Stimulated activated CD4-positive, alpha-beta T cell treated with anti-CD3 and anti-CD28 coated beads, Interleukin-2, amount 100 ng/mL, for 24 hours (primary cell): ENCODE data around the gene CNOT4.
A peak's percentile ranks its signal among the peaks of the same experiment; 100 is the strongest.
"Not testable (repeated sequence)": the region's sequence is repeated elsewhere in the genome, so short reads cannot be mapped to it uniquely, and the experiment has no call there.

ENCODE experiments used
- DNase-seq, 2 donors: peaks; one replicate each; pipeline ENCODE4 v3.0.0-alpha.2; 2020

CNOT4 gene

GRCh38 chr7:135449436-135449835 lies 60.5 kb downstream of the CNOT4 start:
- no peak for DNase-seq

GRCh38 chr7:135448753-135449152 lies 61.1 kb downstream of the CNOT4 start:
- DNase-seq: no peak

- no peak for DNase-seq
Observed at GRCh38 chr7:135447748-135448147, 62.2 kb downstream of the CNOT4 start.

GRCh38 chr7:135445690-135446089 lies 64.2 kb downstream of the CNOT4 start:
- no peak for DNase-seq

- not testable (repeated sequence) for DNase-seq
Observed at GRCh38 chr7:135445266-135445665, 64.6 kb downstream of the CNOT4 start.

DNA sequence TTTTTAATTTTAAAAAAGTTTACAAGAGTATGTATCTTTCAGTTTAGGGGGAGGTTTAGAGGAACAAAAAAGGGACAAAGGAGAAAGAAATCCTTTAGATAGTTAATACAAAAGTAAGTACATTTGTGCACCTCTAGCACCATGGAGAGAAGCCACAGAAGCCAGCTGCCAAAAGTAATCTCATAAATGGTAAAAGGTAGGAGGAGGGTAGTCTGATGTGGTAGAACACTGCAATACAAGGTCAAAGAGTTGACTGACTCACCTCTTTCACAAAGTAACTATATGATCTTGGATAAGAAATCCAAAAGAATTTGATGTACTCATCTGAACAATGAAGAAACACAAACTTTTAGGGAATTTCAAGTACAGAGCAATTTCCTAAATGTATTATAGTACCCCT lies 68.1 kb downstream of the CNOT4 start:
- no peak for DNase-seq

- DNase-seq: no peak
Observed at GRCh38 chr7:135434047-135434446, 75.9 kb downstream of the CNOT4 start.

- DNase-seq: no peak
Observed at GRCh38 chr7:135430626-135431025, 79.3 kb downstream of the CNOT4 start.

DNA sequence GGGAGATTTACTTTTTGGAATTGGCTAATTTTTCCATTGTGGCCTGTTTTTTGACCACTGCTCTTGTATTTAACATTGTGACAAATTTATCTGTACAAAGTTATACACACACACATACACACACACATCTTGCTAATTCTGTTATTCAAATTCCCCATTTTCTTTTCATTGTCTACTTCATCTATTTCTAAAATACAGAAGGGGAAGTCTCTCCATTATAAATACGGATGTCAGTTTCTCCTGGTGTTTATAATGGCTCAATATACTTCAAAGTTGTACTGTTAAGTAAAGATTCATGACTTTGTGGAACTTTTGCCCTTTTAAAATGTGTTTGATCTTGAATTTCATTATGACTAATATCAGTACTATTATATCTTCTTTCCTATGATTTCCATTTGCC lies 81.0 kb downstream of the CNOT4 start:
- DNase-seq: no peak

DNA sequence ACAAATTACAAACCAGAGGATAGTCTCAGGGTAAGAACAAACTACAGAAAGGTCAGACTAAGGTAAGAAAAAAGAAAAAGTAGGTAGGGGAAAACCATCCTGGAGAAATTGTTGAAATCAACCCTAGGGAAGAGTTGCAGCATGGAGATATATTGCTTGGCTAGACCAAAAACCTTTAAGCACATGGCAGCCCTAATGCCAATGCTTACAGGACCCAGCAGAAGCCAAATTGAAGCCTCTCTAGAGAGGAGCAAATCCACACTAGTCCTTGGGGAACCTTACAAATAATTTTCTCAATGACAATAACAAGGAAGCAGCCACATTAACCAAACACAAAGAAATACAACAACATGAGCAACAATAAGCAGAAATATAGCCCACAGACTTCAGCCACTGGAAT lies 81.9 kb downstream of the CNOT4 start:
- no peak for DNase-seq

- DNase-seq: no peak
Observed at GRCh38 chr7:135427166-135427565, 82.7 kb downstream of the CNOT4 start.

DNA sequence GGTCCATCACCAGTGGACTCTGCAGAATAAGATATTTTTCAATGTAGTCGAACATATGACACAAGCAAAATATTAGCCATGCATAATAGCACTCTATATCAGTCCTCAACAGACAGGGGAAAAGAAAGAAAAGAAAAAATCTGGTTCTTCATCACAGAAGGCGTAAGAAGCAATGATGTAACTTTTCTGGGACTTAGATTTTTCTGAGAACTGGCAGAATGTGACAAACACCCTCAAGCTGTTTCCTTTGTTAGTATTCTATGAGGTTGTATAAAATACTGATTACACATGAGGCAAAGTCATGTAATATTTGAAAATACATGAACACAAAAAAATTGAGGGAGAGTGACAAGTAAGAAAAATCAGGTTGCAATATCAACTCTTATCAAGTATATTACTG lies 84.9 kb downstream of the CNOT4 start:
- no peak for DNase-seq

DNA sequence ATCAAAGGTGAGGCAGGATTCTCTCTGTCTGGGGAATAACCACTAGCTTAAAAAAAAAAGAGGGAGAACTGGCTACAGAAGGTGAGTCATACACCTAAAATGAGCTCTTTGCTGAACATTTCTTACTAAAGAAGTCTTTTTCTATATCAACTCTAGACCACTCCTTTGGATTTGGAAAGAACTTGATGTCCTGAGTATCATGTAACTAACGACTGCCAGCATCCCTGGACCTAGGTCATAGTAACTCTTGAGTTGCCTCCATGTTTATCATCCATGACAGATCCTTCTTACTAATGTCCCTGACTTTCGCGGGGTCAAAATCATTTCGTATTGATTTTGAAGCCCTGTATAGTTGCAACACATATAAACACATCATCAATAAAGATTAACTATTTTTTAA lies 89.1 kb downstream of the CNOT4 start:
- no peak for DNase-seq

GRCh38 chr7:135416431-135416830 lies 93.5 kb downstream of the CNOT4 start:
- DNase-seq: no peak

- DNase-seq: peak; percentile 23 to 29
Observed at GRCh38 chr7:135414850-135415439, 95.0 kb downstream of the CNOT4 start.

DNA sequence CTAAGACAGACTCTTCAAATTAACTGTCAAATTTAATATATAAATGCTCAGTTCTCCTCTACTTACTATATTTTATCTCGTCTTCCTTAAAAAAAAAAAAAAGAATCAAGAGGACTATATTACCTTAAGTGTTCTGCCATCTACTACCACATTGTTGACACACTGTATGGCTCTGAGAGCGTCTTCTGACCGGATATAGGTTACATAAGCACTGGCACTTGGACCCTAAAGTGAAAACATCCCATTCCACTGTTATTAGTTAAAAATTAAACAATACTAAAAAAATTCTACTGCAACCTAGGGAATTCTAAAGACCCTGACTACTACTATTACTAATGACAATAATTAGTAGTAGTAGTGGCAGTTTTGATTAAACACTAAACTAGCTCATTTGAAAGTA lies 95.7 kb downstream of the CNOT4 start:
- DNase-seq: no peak

GRCh38 chr7:135411098-135411497 lies 98.8 kb downstream of the CNOT4 start:
- no peak for DNase-seq

DNA sequence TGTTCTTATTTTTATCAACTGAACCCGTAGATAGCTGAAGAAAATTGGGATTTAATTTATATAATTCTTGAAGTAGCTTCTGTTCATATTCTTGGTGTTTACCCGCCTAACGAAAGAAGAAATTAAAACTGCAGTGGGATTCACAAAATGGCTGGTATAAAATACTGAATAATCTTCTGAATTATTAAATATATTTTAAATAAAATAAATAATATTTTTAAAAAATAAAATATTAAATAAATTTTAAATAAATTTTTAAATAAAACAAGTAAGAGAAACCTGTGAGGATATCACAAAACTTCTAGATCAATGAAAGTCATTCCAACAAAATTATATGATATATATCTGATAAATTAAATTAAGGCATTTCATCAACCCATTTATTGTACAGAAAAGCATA lies 99.4 kb downstream of the CNOT4 start:
- DNase-seq: no peak

DNA sequence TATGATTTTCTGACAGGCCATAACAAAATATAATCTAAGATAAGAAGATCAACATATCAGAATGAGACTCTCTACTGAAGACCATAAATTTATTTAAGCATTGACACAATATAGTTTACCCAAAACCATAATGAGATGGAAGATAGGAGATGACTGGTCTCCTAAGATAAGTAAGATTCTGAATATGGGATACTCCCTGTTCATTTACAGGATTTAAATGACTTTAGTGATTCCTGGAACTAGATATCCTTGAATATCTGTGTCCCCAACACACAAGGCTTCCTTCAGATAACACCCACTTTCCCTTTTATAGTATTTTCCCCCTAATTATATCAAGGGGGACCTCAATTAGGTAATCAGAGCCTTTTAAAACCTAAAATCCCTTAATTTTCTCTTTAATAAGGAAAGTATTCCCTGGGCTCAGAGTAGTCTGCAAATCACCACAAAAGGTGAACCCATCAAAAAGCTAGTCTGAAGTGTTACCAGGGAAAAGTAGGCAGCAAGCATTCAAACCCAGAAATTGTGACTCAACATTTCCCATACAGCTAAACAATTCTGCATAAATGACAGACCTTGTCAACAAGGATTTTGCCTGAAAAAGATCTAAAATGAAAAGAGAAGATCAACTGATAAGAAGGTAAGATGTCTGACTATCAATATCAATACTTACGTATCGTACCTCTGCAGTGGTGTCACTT lies 99.9 kb downstream of the CNOT4 start:
- DNase-seq: no peak

- no peak for DNase-seq
Observed at GRCh38 chr7:135407884-135408283, 102.0 kb downstream of the CNOT4 start.

DNA sequence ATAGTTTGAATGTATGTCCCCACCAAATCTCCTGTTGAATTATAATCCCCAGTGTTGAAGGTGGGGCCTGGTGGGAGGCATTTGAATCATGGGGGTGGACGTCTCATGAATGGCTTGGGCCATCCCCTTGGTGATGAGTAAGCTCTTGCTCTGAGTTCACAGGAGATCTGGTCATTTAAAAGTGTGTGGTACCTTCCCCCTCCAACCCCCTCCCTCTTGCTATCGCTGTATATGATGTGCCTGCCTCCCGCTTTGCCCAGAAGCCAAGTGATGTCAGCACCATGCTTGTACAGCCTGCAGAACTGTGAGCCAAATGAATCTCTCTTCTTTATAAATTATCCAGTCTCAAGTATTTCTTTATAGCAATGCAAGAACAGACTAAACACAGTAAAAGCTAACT lies 103.0 kb downstream of the CNOT4 start:
- DNase-seq: no peak

GRCh38 chr7:135405969-135406368 lies 103.9 kb downstream of the CNOT4 start:
- DNase-seq: no peak

- DNase-seq: no peak
Observed at GRCh38 chr7:135403302-135403701, 106.6 kb downstream of the CNOT4 start.

GRCh38 chr7:135397689-135398088 lies 112.2 kb downstream of the CNOT4 start:
- DNase-seq: no peak

DNA sequence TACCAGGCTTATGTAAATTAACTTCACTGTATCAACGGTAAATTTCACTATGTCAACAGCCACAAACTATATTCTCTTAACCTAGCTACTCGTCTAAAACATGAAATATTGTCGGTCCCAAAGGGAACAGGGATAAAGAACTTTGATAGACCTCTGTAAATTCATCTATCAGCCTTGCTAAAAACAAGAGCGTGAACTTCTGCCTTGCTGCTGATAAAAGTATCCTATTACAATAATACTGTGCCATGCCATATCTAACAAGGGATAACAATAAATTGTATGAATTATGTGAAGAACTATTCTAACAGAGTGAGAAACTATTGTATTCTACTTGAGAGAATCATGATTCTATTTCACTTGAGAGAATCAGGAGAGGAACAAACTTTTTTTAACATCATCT lies 117.2 kb downstream of the CNOT4 start:
- no peak for DNase-seq
